Measurements from ENCODE around the gene KCNAB1.

Gene KCNAB1

DNA sequence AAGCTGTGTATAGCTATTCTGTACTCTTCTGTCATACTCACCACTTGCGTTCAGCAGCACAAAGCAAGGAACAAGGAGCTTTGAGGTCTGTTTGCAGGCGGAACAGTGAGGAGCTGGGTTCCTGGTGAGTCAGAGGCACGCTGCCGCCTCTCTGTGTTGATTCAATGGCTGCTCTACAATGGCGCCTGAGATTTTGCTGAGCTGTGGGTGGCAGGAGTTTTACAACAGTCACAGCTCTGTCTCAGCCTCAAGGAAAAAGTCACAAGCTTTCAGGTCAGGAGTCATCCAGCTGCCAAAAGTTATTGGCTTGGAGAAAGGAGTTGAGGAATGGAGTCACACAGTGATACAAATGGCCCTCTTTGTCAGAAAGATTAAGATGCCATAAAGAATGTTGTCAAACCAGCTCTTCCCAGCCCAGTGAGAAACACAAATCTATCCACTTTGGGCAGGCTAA is 336.4 kb downstream of the KCNAB1 start:
- TF ChIP-seq, protein P1, sequence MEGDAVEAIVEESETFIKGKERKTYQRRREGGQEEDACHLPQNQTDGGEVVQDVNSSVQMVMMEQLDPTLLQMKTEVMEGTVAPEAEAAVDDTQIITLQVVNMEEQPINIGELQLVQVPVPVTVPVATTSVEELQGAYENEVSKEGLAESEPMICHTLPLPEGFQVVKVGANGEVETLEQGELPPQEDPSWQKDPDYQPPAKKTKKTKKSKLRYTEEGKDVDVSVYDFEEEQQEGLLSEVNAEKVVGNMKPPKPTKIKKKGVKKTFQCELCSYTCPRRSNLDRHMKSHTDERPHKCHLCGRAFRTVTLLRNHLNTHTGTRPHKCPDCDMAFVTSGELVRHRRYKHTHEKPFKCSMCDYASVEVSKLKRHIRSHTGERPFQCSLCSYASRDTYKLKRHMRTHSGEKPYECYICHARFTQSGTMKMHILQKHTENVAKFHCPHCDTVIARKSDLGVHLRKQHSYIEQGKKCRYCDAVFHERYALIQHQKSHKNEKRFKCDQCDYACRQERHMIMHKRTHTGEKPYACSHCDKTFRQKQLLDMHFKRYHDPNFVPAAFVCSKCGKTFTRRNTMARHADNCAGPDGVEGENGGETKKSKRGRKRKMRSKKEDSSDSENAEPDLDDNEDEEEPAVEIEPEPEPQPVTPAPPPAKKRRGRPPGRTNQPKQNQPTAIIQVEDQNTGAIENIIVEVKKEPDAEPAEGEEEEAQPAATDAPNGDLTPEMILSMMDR (IDR thresholded peaks at IDR 0.05; ENCODE audit: low read depth, low read length) = no peak
- peak; percentile 41 for DNase-seq (ENCODE audit: low read depth, low spot score)
- in situ Hi-C loops (cut with HindIII; ENCODE audit: low sequenced_read_pairs) = no loop called here
- no peak overlapping the region for H3K4me3 ChIP-seq (ENCODE audit: low read depth, low read length)

DNA sequence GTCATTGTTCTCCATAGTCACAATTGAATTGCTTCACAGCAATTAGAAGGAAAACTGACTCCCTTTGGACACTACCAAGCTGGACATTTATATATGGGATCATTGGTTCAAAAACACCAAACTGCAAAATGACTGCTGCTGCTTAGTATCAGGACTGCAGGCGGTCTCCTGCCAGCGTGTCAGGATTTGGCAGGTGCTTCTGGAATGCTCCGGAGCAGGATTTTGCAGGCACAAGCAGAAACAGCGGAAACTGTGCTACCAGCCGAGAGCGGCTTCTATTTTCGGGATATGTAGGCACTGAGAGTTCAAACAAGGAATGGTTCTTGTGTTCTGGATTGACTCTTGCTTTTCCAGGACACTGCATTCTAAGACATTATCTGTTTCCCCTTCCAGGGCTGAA is 339.1 kb downstream of the KCNAB1 start:
- in situ Hi-C loops (cut with HindIII; ENCODE audit: low sequenced_read_pairs) = no loop called here
- TF ChIP-seq, protein P1 (IDR thresholded peaks at IDR 0.05; ENCODE audit: low read depth, low read length) = no peak
- no peak overlapping the region for H3K4me3 ChIP-seq (ENCODE audit: low read depth, low read length)
- DNase-seq (ENCODE audit: low read depth, low spot score) = no peak

DNA sequence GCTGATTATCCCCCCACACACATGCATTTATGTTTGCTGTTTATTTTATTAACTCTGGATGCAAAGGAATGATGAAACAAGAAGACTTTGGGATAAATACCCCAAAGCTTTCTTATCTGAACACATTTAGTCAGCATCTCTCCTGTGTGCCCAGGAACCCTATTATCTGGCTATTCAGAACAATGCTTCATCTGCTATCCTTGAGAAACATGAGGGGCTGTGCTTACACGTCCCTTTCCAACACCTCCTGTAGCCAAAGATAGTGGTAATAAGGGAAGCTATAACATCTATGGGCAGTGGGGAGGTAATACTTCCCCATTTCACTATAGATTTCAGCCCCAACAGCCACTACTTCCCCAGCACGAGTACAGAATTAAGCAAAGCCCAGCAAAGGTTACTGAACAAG is 339.8 kb downstream of the KCNAB1 start:
- DNase-seq (ENCODE audit: low read depth, low spot score) = no peak
- no peak overlapping the region for H3K4me3 ChIP-seq (ENCODE audit: low read depth, low read length)
- in situ Hi-C loops (cut with HindIII; ENCODE audit: low sequenced_read_pairs) = no loop called here
- TF ChIP-seq, protein P1 (IDR thresholded peaks at IDR 0.05; ENCODE audit: low read depth, low read length) = no peak

DNA sequence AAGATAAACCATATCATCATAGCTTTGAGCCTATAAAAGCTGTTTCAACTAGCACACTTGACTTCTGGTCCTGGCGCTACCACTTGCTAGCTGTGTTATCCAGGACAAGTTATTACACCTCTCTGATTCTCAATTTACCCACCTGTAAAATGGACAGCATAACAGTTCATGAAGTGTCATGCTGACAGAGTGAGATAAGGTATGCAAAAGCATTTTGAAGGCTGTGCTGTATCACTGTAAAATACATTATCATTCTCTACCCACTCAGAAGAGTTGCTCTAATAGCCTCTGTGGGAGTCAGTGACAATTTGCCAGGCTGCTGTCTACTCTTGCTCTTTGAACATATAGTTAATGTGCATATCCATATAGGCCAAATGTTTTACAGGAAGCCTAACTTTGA is 341.5 kb downstream of the KCNAB1 start:
- DNase-seq (ENCODE audit: low read depth, low spot score) = no peak
- in situ Hi-C loops (cut with HindIII; ENCODE audit: low sequenced_read_pairs) = no loop called here
- no peak overlapping the region for H3K4me3 ChIP-seq (ENCODE audit: low read depth, low read length)
- TF ChIP-seq, protein P1 (IDR thresholded peaks at IDR 0.05; ENCODE audit: low read depth, low read length) = no peak

DNA sequence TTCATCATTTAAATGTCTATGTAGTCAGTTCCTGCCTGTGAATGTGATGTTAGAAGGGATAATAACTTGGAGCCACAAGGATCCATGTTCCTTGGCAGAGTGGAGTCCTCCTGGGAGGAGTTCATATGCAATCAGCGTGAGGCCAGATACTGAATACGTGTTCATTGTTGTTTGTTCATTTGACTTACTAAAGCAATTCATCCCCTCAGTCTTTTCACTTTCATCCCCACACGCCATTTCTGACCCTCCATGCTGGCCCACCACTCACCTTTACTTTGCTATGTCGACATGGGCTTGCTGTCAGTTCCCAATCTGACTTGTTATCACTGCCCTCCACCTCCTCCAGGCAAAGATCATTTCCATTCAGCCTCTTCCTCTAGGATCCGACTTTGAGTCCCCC is 342.7 kb downstream of the KCNAB1 start:
- no peak overlapping the region for H3K4me3 ChIP-seq (ENCODE audit: low read depth, low read length)
- DNase-seq (ENCODE audit: low read depth, low spot score) = no peak
- in situ Hi-C loops (cut with HindIII; ENCODE audit: low sequenced_read_pairs) = no loop called here
- TF ChIP-seq, protein P1 (IDR thresholded peaks at IDR 0.05; ENCODE audit: low read depth, low read length) = no peak

DNA sequence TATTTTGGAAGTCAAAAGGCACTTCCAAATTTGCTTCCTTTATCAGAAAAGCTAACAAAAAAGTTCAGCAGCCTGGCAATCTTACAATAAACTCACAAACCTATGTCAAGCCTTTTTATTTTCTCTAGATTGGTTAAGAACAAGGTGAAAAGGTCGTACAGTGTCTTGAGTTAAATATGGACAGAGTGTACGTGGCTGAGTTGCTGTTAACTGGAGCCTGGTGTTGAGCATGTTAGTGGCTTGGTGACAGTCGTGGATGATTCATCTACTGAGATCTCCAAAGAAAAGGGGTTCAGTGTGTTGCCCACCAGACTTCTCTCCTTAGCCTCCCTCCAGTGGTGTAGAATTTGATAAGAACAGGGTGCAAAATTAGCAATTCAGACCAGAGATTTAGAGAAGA is 344.8 kb downstream of the KCNAB1 start:
- TF ChIP-seq, protein P1 (IDR thresholded peaks at IDR 0.05; ENCODE audit: low read depth, low read length) = no peak
- in situ Hi-C loops (cut with HindIII; ENCODE audit: low sequenced_read_pairs) = no loop called here
- no peak overlapping the region for H3K4me3 ChIP-seq (ENCODE audit: low read depth, low read length)
- DNase-seq (ENCODE audit: low read depth, low spot score) = no peak

DNA sequence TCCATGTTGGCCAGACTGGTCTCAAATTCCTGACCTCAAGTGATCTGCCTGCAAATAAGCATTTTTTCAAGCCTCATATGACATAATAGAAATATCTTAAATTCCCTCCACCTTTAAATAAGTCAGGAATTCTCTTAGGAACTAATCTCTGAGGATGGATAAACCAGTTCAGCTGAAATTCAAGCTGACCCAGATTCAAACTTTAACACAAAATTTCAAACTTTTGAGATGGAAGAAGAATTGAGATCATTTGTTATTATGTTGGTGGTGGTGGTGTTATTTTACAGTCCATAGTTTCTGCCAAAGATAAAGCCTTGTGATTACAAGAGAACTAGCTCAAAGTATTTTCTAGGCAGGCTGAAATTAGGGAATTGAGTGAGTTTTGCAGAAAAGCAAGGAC is 349.1 kb downstream of the KCNAB1 start:
- in situ Hi-C loops (cut with HindIII; ENCODE audit: low sequenced_read_pairs) = no loop called here
- no peak overlapping the region for H3K4me3 ChIP-seq (ENCODE audit: low read depth, low read length)
- TF ChIP-seq, protein P1 (IDR thresholded peaks at IDR 0.05; ENCODE audit: low read depth, low read length) = no peak
- DNase-seq (ENCODE audit: low read depth, low spot score) = no peak
